Activated gamma-delta T cell treated with Interleukin-2 at 50 U/mL for 16 hours (primary cell): Measurements from ENCODE around the gene NEXN.
"Not testable (repeated sequence)": the region's sequence is repeated elsewhere in the genome, so short reads cannot be mapped to it uniquely, and the experiment has no call there.

Experiments used
- DNase-seq: peaks from one replicate; pipeline ENCODE4 v3.0.0-alpha.2; 2020

Gene NEXN

DNA sequence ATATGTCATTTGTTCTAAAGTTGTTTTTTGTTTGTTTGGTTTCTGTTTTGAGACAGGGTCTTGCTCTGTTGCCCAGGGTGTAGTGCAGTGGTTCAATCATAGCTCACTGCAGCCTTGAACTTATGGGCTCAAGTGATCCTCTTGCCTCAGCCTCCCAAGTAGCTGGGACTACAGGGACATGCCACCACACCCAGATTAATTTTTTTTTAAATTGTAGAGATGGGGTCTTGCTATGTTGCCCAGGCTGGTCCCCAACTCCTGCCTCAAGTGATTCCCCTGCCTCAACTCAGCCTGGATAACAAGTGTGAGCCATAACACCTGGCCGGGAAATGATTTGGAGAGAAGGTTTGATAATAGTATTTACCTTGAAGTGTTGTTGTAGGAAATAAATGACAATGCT is 18.2 kb downstream of the NEXN start:
- DNase-seq, result no peak

DNA sequence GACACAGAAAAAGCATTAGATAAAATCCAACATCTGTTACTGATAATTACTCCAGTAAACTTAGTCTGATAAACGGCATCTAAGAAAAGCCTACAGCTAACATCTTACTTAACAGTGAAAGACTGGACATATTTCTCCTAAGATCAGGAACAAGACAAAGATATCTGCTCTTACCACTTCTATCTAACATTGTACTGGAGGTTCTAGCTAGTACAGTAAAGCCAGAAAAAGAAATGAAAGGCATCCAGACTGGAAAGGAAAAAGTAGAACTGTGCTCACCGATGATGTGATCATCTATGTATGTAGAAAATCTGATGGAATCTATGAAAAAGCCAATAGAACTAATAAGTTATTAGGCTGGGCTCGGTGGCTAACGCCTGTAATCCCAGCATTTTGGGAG is 21.7 kb downstream of the NEXN start:
- no peak for DNase-seq

GRCh38 chr1:77918918-77919317 is 30.5 kb downstream of the NEXN start:
- not testable (repeated sequence) for DNase-seq

GRCh38 chr1:77925518-77925917 is 37.1 kb downstream of the NEXN start:
- DNase-seq, result no peak

DNA sequence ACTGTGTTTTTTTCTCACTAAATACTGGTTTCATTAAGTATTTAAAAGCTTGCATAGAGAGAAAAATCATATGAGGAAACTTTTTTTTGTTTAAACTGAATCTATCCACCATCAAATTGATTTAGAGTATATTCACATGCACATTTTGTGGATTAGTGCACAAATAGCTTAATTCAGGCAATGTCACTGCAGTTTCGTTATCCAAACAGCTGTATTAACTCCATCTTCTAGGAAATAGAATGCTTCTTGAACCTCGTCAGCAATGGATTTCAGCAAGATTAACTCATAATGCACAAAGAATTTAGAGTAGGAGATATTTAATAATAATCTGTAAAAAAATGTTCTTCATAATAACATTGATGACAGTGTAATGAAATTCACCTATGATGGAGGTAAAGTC is 37.5 kb downstream of the NEXN start:
- no peak for DNase-seq

GRCh38 chr1:77926561-77927357 is 38.3 kb downstream of the NEXN start:
- DNase-seq, result no peak

- no peak for DNase-seq
Observed at GRCh38 chr1:77927414-77927813, 39.0 kb downstream of the NEXN start.

DNA sequence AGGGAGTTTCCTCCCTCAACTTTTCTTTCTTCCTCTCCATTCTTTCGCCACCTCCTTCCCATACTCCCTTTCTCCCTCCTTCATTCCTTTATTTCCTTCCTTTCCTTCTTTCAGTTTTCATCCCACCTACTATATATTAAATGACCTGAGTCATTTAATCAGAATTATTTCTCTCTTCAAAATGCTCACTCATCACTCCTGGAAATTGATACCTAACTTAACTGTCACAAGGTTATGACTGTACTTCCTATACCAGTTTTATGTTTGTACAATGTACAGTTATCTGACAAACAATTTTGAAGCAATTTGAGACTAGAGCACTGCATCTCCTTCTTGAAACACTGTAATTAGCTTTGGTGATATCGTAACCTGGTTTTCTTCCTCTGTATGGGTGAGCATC is 41.4 kb downstream of the NEXN start:
- DNase-seq, result no peak

GRCh38 chr1:77938651-77939050 is 50.2 kb downstream of the NEXN start:
- DNase-seq, result no peak

- no peak for DNase-seq
Observed at GRCh38 chr1:77940921-77941570, 52.6 kb downstream of the NEXN start.

- no peak for DNase-seq
Observed at GRCh38 chr1:77942400-77943140, 54.1 kb downstream of the NEXN start.

- no peak for DNase-seq
Observed at GRCh38 chr1:77945345-77945744, 56.9 kb downstream of the NEXN start.

DNA sequence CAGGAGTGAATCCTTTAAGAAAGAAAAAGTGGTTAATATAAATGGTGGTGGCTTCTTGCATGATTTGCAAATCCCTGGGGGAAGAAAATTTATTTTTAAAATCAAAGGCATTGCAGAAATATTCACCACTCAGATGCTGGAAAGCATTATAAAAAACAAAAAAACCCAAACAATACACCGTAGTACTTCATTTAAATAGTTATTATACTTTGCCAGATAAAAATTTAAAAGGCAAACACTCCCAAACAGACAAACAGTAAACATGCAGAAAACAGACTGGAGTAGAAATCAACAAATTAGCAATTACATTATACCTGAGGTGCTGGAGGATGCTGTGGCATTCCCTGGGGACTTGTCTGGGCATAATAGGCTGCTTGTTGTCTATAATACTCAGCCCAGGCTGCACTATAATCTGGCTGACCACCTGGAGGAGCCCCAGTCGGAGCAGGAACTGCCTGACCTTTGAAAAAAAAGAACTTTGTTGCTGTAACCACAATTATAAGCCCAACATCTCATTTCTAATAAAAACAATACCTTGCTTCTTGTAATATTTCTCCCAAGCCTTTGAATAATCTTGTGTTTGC is 60.5 kb downstream of the NEXN start:
- no peak for DNase-seq

DNA sequence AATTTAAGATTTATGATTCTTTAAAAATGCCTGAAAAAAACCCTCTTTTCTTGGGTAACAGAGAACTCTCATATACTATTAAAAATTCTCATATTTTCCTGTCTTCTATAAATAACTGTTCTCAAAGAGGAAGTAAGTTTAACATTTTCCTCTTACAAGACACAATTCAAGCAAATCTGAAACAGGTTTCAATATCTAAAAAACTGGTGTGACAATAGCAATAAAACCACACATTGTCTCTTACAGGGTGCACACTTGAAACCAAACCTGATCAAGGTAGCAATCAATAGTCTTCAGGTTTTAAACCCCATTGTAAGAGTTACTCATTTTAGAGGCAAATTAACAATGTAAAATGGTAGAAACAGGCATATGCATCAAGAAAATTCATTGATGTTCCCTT is 62.4 kb downstream of the NEXN start:
- DNase-seq, result no peak

- no peak for DNase-seq
Observed at GRCh38 chr1:77951328-77951727, 62.9 kb downstream of the NEXN start.

DNA sequence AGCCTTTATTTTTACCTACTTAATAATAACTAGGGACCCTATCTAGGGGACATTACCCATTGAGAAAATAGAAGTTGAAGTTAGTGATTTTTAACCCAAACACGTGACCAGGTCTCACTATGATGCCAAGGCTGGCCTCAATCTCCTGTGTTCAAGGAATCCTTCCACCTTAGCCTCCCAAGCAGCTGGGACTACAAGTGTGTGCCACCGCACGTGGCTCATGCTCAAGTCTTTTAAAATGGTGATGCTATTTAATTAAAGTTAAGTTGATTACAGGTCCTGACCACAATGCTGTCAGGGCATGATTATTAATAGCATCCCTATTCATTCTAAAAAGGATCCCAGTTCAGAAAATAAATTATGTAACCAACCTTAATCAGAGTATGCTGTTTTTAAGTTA is 65.5 kb downstream of the NEXN start:
- no peak for DNase-seq

GRCh38 chr1:77954521-77954920 is 66.1 kb downstream of the NEXN start:
- no peak for DNase-seq

- DNase-seq, result no peak
Observed at GRCh38 chr1:77955709-77956108, 67.3 kb downstream of the NEXN start.

- no peak for DNase-seq
Observed at GRCh38 chr1:77956464-77956863, 68.0 kb downstream of the NEXN start.

GRCh38 chr1:77958391-77958790 is 70.0 kb downstream of the NEXN start:
- DNase-seq, result no peak

DNA sequence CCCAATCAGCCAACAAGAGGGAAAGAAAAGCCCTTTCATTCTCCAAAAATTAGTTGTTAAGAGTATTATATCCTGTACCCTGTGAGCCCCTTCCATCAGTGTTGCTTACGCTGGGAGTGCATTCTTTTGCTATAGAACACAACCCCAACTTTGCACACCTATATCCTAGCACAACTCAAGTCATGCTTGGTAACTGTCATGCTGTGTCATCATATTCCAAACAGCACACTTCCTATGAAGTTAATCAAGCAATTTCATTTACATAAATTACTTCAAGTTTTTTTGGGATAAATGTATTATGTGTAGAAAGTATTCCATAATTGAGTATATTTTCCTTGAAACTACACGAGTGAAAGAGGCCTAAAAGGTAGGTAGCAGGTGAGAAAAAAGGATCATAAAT is 70.4 kb downstream of the NEXN start:
- DNase-seq, result no peak

DNA sequence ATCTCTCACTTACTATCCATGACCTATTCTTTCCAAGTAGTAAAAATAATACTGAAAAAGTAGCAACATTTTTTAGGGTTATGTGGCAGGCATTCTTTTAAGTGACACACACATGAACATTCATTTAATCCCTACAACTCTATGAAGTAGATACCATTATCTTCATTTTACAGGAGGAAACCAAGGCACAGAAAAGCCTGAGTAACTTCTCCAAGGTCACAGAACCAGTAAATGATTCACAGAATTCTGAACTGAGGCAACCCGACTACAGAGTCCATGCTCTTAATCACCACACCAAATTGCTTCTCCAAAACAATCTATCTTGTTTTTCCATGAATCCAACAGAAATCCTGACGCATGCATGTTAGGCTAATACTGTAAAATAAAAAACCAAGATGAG is 73.0 kb downstream of the NEXN start:
- DNase-seq, result no peak

DNA sequence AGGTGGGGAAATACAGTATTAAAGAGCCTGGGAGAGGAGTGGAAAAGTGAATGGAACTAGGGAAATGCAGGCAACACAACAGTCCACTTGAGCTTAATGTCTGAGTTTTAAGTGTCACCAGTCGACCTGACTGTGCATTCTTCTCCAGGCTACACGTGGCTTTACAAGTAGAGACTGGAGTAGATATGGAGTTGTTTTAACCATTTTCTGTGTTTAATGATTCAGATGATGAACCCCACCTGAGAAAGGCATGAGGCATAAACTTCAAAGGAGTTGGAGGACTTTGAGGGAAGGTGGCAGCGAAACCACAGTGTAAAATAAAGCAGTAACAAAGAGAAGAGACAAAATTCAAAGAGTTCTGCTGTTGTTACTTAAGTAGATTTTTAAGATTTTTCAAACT is 77.9 kb downstream of the NEXN start:
- no peak for DNase-seq

DNA sequence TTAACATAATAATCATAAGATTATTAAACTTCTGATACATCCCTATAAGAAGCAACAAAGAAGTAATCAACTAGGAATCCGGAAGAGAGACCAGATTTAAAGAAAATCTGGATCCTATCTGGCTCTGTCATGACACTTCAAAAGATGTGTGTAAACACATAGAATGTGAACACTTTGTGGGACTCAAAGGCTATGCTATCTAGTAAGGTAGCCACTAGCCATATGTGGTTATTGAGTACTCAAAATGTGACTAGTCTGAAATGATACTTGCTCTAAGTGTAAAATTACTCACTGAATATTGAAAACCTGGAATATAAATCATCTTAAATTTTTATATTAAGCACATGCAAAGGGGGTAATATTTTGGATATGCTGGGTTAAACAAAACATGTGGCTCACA is 81.8 kb downstream of the NEXN start:
- no peak for DNase-seq
